Peyer's patch (tissue), 4 donors: ENCODE data around the gene CCL18. TPM values are rescaled to one million over a fixed set of nuclear protein-coding genes. Genes with fewer than 3 reads are reported as not detected.

ENCODE experiments used
- DNase-seq, 3 donors: peaks; one replicate each; pipeline ENCODE4 v3.0.0-alpha.2; 2017 to 2019
- H3K27ac ChIP-seq, 4 donors: fragments of 200-600 bp; sonication (generic); one replicate each; pipeline ENCODE4 v1.5.1; 2016 to 2019
- H3K27me3 ChIP-seq, 2 donors: fragments of 200-600 bp; sonication (generic); one replicate each; pipeline ENCODE4 v1.5.1; 2019
- H3K36me3 ChIP-seq, 3 donors: fragments of 200-600 bp; sonication (generic); one replicate each; pipeline ENCODE4 v1.5.1; 2016 to 2019
- H3K4me1 ChIP-seq, 4 donors: fragments of 200-600 bp; sonication (generic); one replicate each; pipeline ENCODE4 v1.5.1; 2016 to 2019
- H3K4me3 ChIP-seq, 4 donors: fragments of 200-600 bp; sonication (generic); 1 replicate in 3 of 4; 2 replicates in 1 of 4; pipeline ENCODE4 v1.5.1; 2016 to 2019; ENCODE audit warnings: mild to moderate bottlenecking in 1 of 4
- H3K9me3 ChIP-seq, 4 donors: fragments of 200-600 bp; sonication (generic); one replicate each; pipeline ENCODE4 v1.5.1; 2016 to 2019; ENCODE audit warnings: mild to moderate bottlenecking in 1 of 4
- CTCF ChIP-seq, 6 experiments: fragments of 450-650 bp in 4 of 6; fragments of 200-600 bp in 2 of 6; sonication (generic) in 1 of 6; IDR thresholded peaks; one replicate each; pipeline ENCODE4 v1.5.1; 2017 to 2019; ENCODE audit warnings: antibody characterized with exemption in 6 of 6, mild to moderate bottlenecking in 3 of 6, moderate library complexity in 1 of 6
- POLR2A ChIP-seq, 2 donors: fragments of 450-650 bp; IDR thresholded peaks; one replicate each; pipeline ENCODE4 v1.5.1; 2017; ENCODE audit warnings: antibody characterized with exemption in 2 of 2, mild to moderate bottlenecking in 2 of 2, moderate library complexity in 2 of 2
- total RNA-seq, 4 donors: library from RNA; depleted of rRNA; stranded (reverse); fragments of >200 nt; gene quantifications; one replicate each; pipeline ENCODE4 v1.1.0, GENCODE V29; 2016

The CCL18 gene
- total RNA-seq, 4 donors from 2014 or later = 3.3 to 3.9 TPM; not detected in 2

- TF ChIP-seq CTCF (IDR thresholded peaks at IDR 0.05) (no peak), POLR2A (IDR thresholded peaks at IDR 0.05) (no peak)
- no peak for DNase-seq
- Histone ChIP-seq H3K36me3 (no peaks in the 10 kb centered on the region), H3K4me1 (no peaks in the 10 kb centered on the region), H3K27me3 (no peaks in the 10 kb centered on the region), H3K9me3 (peaks cover 0 to 17% (median 0%) of the 10 kb centered on the region in 4 donors), H3K4me3 (no peak overlapping the region), H3K27ac (no peak overlapping the region)
Measured at GRCh38 chr17:36049643-36050042, 14.4 kb upstream of the CCL18 start.

DNA sequence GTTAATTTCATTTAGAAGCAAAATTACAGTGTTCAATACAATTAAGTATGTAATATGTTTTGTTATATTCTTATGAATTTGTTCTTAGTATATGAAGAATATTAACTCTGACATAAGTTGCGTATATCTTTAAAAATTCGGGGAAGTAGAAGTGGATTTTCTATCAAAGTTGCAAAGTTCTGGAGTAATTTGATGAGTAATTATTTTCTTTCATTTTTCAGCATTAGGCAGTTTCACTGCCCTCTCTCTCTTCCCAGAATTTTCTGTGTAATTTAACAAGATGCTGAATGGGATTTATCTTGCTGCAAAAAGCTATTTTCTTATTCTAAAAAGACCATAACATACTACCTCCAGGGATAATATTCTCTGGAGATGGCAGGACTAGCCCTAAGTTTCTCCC is 8.9 kb upstream of the CCL18 start:
- Histone ChIP-seq H3K4me3 (no peak overlapping the region), H3K36me3 (no peaks in the 10 kb centered on the region), H3K4me1 (no peaks in the 10 kb centered on the region), H3K27me3 (no peaks in the 10 kb centered on the region), H3K9me3 (peaks cover 0 to 4% (median 0%) of the 10 kb centered on the region in 4 donors), H3K27ac (no peak overlapping the region)
- no peak for DNase-seq
- TF ChIP-seq CTCF (IDR thresholded peaks at IDR 0.05) (no peak), POLR2A (IDR thresholded peaks at IDR 0.05) (no peak)

GRCh38 chr17:36055921-36056520 is 8.1 kb upstream of the CCL18 start:
- no peak for DNase-seq
- Histone ChIP-seq H3K36me3 (no peaks in the 10 kb centered on the region), H3K27ac (no peak overlapping the region), H3K4me3 (no peak overlapping the region), H3K4me1 (no peaks in the 10 kb centered on the region), H3K27me3 (no peaks in the 10 kb centered on the region), H3K9me3 (no peaks in the 10 kb centered on the region)
- no peak for TF ChIP-seq POLR2A (IDR thresholded peaks at IDR 0.05)
- no peak for TF ChIP-seq CTCF (IDR thresholded peaks at IDR 0.05)

- no peak for DNase-seq
- Histone ChIP-seq H3K4me3 (no peak overlapping the region), H3K9me3 (no peaks in the 10 kb centered on the region), H3K27ac (no peak overlapping the region), H3K4me1 (no peaks in the 10 kb centered on the region), H3K36me3 (no peaks in the 10 kb centered on the region), H3K27me3 (no peaks in the 10 kb centered on the region)
- TF ChIP-seq CTCF (IDR thresholded peaks at IDR 0.05) (no peak), POLR2A (IDR thresholded peaks at IDR 0.05) (no peak)
Measured at GRCh38 chr17:36057911-36058310, 6.2 kb upstream of the CCL18 start.

DNA sequence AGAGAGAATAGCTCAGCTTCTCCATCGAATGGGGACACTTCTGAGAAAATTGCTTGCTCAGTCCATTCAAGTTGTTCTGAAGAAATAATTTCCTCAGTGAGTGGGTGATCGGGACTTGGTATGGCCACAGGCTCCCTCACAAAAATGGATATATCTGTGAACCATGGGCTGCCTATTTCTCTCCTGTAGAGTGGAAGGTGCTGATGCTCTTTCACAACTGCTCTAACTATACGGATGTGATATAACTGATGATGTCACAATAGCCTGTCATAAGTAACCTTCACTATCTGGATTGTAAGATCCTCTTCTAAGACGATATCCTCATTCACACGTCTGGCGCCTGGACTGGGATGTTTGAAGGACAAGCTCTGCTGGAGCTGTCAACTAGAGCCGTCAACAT is 4.7 kb upstream of the CCL18 start:
- TF ChIP-seq CTCF (IDR thresholded peaks at IDR 0.05) = no peak
- TF ChIP-seq POLR2A (IDR thresholded peaks at IDR 0.05) = no peak

DNA sequence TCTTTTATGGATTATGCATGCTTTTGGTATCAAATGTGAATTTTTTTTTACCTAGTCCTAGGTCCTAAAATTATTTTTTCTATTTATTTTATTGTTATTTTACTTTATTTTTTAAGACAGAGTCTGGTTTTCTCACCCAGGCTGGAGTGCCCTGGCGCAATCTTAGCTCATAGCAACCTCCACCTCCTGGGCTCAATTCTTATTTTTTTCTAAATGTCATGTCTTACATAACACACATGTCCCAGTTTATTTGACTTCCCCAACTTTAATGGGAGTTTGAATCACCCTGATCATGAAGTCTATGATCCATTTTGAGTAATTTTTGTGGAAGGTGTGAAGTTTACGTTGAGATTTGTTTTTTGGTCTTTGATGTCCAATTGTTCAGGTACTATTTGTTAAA is 3.3 kb upstream of the CCL18 start:
- Histone ChIP-seq H3K36me3 (no peaks in the 10 kb centered on the region), H3K4me1 (no peaks in the 10 kb centered on the region), H3K27ac (no peak overlapping the region), H3K4me3 (no peak overlapping the region), H3K9me3 (no peaks in the 10 kb centered on the region), H3K27me3 (no peaks in the 10 kb centered on the region)
- no peak for DNase-seq
- TF ChIP-seq POLR2A (IDR thresholded peaks at IDR 0.05) = no peak
- no peak for TF ChIP-seq CTCF (IDR thresholded peaks at IDR 0.05)

More for the DNA sequence above, 4.7 kb upstream of the CCL18 start:
- H3K36me3 ChIP-seq = no peaks in the 10 kb centered on the region
- no peaks in the 10 kb centered on the region for H3K9me3 ChIP-seq
- no peak for DNase-seq
- no peaks in the 10 kb centered on the region for H3K4me1 ChIP-seq
- H3K27ac ChIP-seq = no peak overlapping the region
- H3K27me3 ChIP-seq = no peaks in the 10 kb centered on the region
- no peak overlapping the region for H3K4me3 ChIP-seq
